Inflammatory macrophage treated with lipopolysaccharide for 4 hours (primary cell): Measurements from ENCODE around the gene TFCP2L1.
"Not testable (repeated sequence)": the region's sequence is repeated elsewhere in the genome, so short reads cannot be mapped to it uniquely, and the experiment has no call there.

Experiments
- DNase-seq: peaks from one replicate; pipeline ENCODE4 v3.0.0-alpha.2; 2020

TFCP2L1 gene

GRCh38 chr2:121295911-121296650 lies 11.1 kb upstream of the TFCP2L1 start:
- DNase-seq = no peak

GRCh38 chr2:121294881-121295840 lies 10.2 kb upstream of the TFCP2L1 start:
- DNase-seq = no peak

- no peak for DNase-seq
Observed at GRCh38 chr2:121293450-121294325, 8.7 kb upstream of the TFCP2L1 start.

- DNase-seq = no peak
Observed at GRCh38 chr2:121291251-121291580, 6.2 kb upstream of the TFCP2L1 start.

- no peak for DNase-seq
Observed at GRCh38 chr2:121289271-121289670, 4.3 kb upstream of the TFCP2L1 start.

GRCh38 chr2:121288454-121289231 lies 3.6 kb upstream of the TFCP2L1 start:
- no peak for DNase-seq

GRCh38 chr2:121287956-121288355 lies 3.0 kb upstream of the TFCP2L1 start:
- DNase-seq = no peak

- DNase-seq = peak; percentile 69
Observed at GRCh38 chr2:121287146-121287798, 2.3 kb upstream of the TFCP2L1 start.

- no peak for DNase-seq
Observed at GRCh38 chr2:121286506-121286905, 1.5 kb upstream of the TFCP2L1 start.

- no peak for DNase-seq
Observed at GRCh38 chr2:121285926-121286325, 924 bp upstream of the TFCP2L1 start.

GRCh38 chr2:121283670-121284462 lies 1.1 kb downstream of the TFCP2L1 start:
- DNase-seq = peak; percentile 15

- DNase-seq = no peak
Observed at GRCh38 chr2:121282800-121283385, 2.1 kb downstream of the TFCP2L1 start.

- DNase-seq = no peak
Observed at GRCh38 chr2:121281694-121282093, 3.3 kb downstream of the TFCP2L1 start.

- no peak for DNase-seq
Observed at GRCh38 chr2:121281107-121281506, 3.9 kb downstream of the TFCP2L1 start.

- peak; percentile 20 for DNase-seq
Observed at GRCh38 chr2:121279476-121280220, 5.4 kb downstream of the TFCP2L1 start.

- no peak for DNase-seq
Observed at GRCh38 chr2:121276341-121276740, 8.7 kb downstream of the TFCP2L1 start.

- no peak for DNase-seq
Observed at GRCh38 chr2:121273116-121273515, 11.9 kb downstream of the TFCP2L1 start.

- no peak for DNase-seq
Observed at GRCh38 chr2:121272596-121272995, 12.4 kb downstream of the TFCP2L1 start.

- not testable (repeated sequence) for DNase-seq
Observed at GRCh38 chr2:121269436-121269835, 15.6 kb downstream of the TFCP2L1 start.
